PC-3 (cell line): ENCODE data around the gene PAEP. TPM values are rescaled to one million over a fixed set of nuclear protein-coding genes. Genes with fewer than 3 reads are reported as not detected.

ENCODE experiments used
- ATAC-seq: fragments of 200-7000 bp; cut with Tn5 transposase; 2 replicates; pipeline ENCODE4 v1.9.1; 2020; ENCODE audit warnings: mild to moderate bottlenecking, moderate library complexity
- BruUV-seq: library from RNA; stranded (reverse); fragments of 400-500 nt; replicated peaks from 2 replicates; lab custom pipeline; 2021; lab: Mats Ljungman, UMichigan
- CTCF ChIA-PET: fragments of 300-600 bp; sonication (Branson Sonifier 250); formaldehyde crosslinking; loops from one replicate; lab custom pipeline; 2022; ENCODE audit warnings: antibody characterized with exemption; lab: Charles Lee
- POLR2A ChIA-PET: fragments of 300-600 bp; sonication (Branson Sonifier 250); formaldehyde crosslinking; loops from one replicate; lab custom pipeline; 2022; ENCODE audit warnings: antibody characterized with exemption; ENCODE audit not compliant: unreplicated experiment; lab: Charles Lee
- DNase-seq: peaks from one replicate; pipeline ENCODE4 v3.0.0-alpha.2; 2015
- H2AFZ ChIP-seq: fragments of 300-600 bp; sonication (generic); 2 replicates; pipeline ENCODE4 v1.6.0; 2016; ENCODE audit warnings: antibody characterized with exemption, low read length
- H3F3A ChIP-seq: fragments of 300-600 bp; sonication (generic); one replicate; pipeline ENCODE4 v1.6.0; 2017; ENCODE audit warnings: antibody characterized with exemption, low read length, control low read depth, mild to moderate bottlenecking; ENCODE audit not compliant: unreplicated experiment
- H3K27ac ChIP-seq: fragments of 300-600 bp; sonication (generic); 2 replicates; pipeline ENCODE4 v1.5.1; 2016; ENCODE audit warnings: mild to moderate bottlenecking, low read length
- H3K27me3 ChIP-seq: fragments of 300-600 bp; sonication (generic); 2 replicates; pipeline ENCODE4 v1.6.1; 2016; ENCODE audit warnings: low read length, mixed read lengths
- H3K36me3 ChIP-seq: fragments of 300-600 bp; sonication (generic); 2 replicates; pipeline ENCODE4 v1.6.1; 2016; ENCODE audit warnings: low read depth, mixed run types, low read length, mixed read lengths
- H3K4me1 ChIP-seq: fragments of 300-600 bp; sonication (generic); 2 replicates; pipeline ENCODE4 v1.5.1; 2016; ENCODE audit warnings: low read length; ENCODE audit not compliant: insufficient read depth
- H3K4me2 ChIP-seq: fragments of 300-600 bp; sonication (generic); 2 replicates; pipeline ENCODE4 v1.6.0; 2016; ENCODE audit warnings: low read length
- H3K4me3 ChIP-seq: fragments of 300-600 bp; sonication (generic); 2 replicates; pipeline ENCODE4 v1.5.1; 2016; ENCODE audit warnings: mild to moderate bottlenecking, low read length, mixed read lengths
- H3K79me2 ChIP-seq: fragments of 300-600 bp; sonication (generic); 2 replicates; pipeline ENCODE4 v1.6.1; 2017; ENCODE audit warnings: low read length, mixed read lengths
- H3K9ac ChIP-seq: fragments of 300-600 bp; sonication (generic); 2 replicates; pipeline ENCODE4 v1.6.0; 2016; ENCODE audit warnings: mild to moderate bottlenecking, low read length
- H3K9me2 ChIP-seq: fragments of 300-600 bp; sonication (generic); replicated peaks from 2 replicates; pipeline ENCODE4 v1.6.1; 2016; ENCODE audit warnings: mixed run types, low read length, mixed read lengths
- H3K9me3 ChIP-seq: fragments of 300-600 bp; sonication (generic); 2 replicates; pipeline ENCODE4 v1.6.1; 2016; ENCODE audit warnings: low read length, mixed read lengths
- H4K20me1 ChIP-seq: fragments of 300-600 bp; sonication (generic); 2 replicates; pipeline ENCODE4 v1.6.1; 2016; ENCODE audit warnings: low read length, mixed read lengths
- EZH2 ChIP-seq: fragments of 300-600 bp; sonication (generic); IDR thresholded peaks from one replicate; pipeline ENCODE4 v1.6.1; 2017; ENCODE audit warnings: antibody characterized with exemption, mild to moderate bottlenecking, low read length; ENCODE audit not compliant: unreplicated experiment
- EZH2phosphoT487 ChIP-seq: fragments of 300-600 bp; sonication (generic); IDR thresholded peaks from 2 replicates; pipeline ENCODE4 v1.6.1; 2018; ENCODE audit warnings: mild to moderate bottlenecking, antibody characterized with exemption, low read length, borderline replicate concordance
- intact Hi-C: fragments of 100-400 bp; cut with micrococcal nuclease; formaldehyde crosslinking; loops from 2 replicates; pipeline ENCODE4 v1.9.0; 2023
- total RNA-seq: library from RNA; depleted of rRNA; stranded (reverse); fragments of >200 nt; gene quantifications from 2 replicates; pipeline ENCODE4 v1.2.3, GENCODE V29; 2014
- TF ChIP-seq, protein P1 (sequence below): fragments of 300-600 bp; sonication (generic); conservative IDR thresholded peaks from 2 replicates; pipeline ENCODE4 v1.5.1; 2017; ENCODE audit warnings: antibody characterized with exemption, low read depth, mild to moderate bottlenecking, low read length

The PAEP gene
- total RNA-seq, 1 experiment from 2014 or later: not detected

DNA sequence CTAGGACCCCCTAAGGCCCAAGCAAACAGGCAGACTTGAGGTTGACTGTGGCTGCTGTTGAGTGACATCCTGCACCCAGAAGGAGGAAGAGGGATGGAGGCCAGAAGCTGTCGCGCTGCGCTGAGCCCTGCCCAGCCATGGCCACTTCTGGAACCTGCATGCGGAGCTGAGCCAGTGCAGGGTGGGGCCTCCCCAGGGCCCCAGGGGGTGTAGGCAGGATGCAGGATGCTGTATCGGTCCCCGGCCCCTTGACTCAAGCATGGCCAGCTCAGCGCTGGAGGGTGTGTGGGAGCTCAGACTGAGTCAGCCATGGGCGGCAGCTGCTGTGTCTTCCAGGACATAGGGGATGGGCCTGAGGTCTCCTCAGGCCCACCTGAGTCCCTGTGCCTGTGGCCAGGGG, 50.9 kb downstream of the PAEP start:
- DNase-seq (peak; percentile 35), ATAC-seq (peak; percentile 42; the same call in 1 of the 2 replicates)
- no peaks in the 10 kb centered on the region for H3K4me1 ChIP-seq
- no peak overlapping the region for H3K27ac ChIP-seq
- H3K36me3 ChIP-seq: no peaks in the 10 kb centered on the region
- no peak overlapping the region for H3K4me3 ChIP-seq
- intact Hi-C loops: no loop called here
- no peak overlapping the region for H3K4me2 ChIP-seq
- no peaks in the 10 kb centered on the region for H3K9me3 ChIP-seq
- CTCF ChIA-PET: no interaction called here
- H3K9me2 ChIP-seq: no peaks in the 10 kb centered on the region
- no peaks in the 10 kb centered on the region for H3F3A ChIP-seq
- POLR2A ChIA-PET: no interaction called here
- no peaks in the 10 kb centered on the region for H4K20me1 ChIP-seq
- no peaks in the 10 kb centered on the region for H3K79me2 ChIP-seq
- BruUV-seq: no TSS peak
- no peak for TF ChIP-seq EZH2phosphoT487
- TF ChIP-seq, protein P1, sequence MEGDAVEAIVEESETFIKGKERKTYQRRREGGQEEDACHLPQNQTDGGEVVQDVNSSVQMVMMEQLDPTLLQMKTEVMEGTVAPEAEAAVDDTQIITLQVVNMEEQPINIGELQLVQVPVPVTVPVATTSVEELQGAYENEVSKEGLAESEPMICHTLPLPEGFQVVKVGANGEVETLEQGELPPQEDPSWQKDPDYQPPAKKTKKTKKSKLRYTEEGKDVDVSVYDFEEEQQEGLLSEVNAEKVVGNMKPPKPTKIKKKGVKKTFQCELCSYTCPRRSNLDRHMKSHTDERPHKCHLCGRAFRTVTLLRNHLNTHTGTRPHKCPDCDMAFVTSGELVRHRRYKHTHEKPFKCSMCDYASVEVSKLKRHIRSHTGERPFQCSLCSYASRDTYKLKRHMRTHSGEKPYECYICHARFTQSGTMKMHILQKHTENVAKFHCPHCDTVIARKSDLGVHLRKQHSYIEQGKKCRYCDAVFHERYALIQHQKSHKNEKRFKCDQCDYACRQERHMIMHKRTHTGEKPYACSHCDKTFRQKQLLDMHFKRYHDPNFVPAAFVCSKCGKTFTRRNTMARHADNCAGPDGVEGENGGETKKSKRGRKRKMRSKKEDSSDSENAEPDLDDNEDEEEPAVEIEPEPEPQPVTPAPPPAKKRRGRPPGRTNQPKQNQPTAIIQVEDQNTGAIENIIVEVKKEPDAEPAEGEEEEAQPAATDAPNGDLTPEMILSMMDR: no peak
- no peak for TF ChIP-seq EZH2
- peaks cover 5% of the 10 kb centered on the region for H3K27me3 ChIP-seq
- H2AFZ ChIP-seq: no peak overlapping the region
- no peak overlapping the region for H3K9ac ChIP-seq

- no peaks in the 10 kb centered on the region for H3F3A ChIP-seq
- H3K9me3 ChIP-seq: no peaks in the 10 kb centered on the region
- intact Hi-C loops: no loop called here
- H3K79me2 ChIP-seq: no peaks in the 10 kb centered on the region
- H3K36me3 ChIP-seq: no peaks in the 10 kb centered on the region
- no TSS peak for BruUV-seq
- no peaks in the 10 kb centered on the region for H3K9me2 ChIP-seq
- no peaks in the 10 kb centered on the region for H4K20me1 ChIP-seq
- no peak overlapping the region for H3K4me3 ChIP-seq
- no peak overlapping the region for H3K9ac ChIP-seq
- no peak overlapping the region for H2AFZ ChIP-seq
- ATAC-seq (no peak), DNase-seq (no peak)
- H3K27me3 ChIP-seq: peaks cover 5% of the 10 kb centered on the region
- ChIA-PET POLR2A (no interaction called here), CTCF (no interaction called here)
- no peaks in the 10 kb centered on the region for H3K4me1 ChIP-seq
- no peak overlapping the region for H3K4me2 ChIP-seq
- no peak overlapping the region for H3K27ac ChIP-seq
- TF ChIP-seq EZH2phosphoT487: no peak
- TF ChIP-seq, protein P1: no peak
- no peak for TF ChIP-seq EZH2
These were observed 51.7 kb downstream of the PAEP start for GRCh38 chr9:135612981-135613910.
